ENCODE data around the gene OXTR.

DNA sequence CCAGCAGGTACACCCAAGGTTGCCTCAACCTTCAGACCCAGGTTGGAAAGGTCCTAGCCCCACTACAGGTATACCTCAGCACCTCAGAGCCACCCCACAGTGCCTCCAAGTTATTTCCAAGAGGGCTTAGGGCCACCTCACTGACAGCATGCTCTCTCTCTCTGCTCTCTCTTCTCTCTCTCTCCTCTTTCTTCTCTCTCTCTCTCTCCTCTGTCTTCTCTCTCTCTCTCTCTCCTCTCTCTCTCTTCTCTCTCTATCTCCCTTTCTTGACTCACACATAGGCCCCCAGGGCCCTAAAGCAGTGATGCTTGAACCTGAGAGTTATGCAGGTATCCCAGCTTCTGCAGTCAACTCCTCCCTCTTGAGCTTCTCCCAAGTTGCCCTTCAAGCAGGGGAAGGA lies 31.6 kb downstream of the OXTR start:
- TF ChIP-seq YY1 (IDR thresholded peaks at IDR 0.05; ENCODE audit: insufficient read depth, insufficient read length) (no peak), ZNF274 (IDR thresholded peaks at IDR 0.05; ENCODE audit: low read depth, low read length) (no peak)
